ENCODE results near the gene PKP1.

- no peak for TF ChIP-seq CTCF (optimal IDR thresholded peaks at IDR 0.05 in 1 of 3, IDR thresholded peaks at IDR 0.05 in 1 of 3, conservative IDR thresholded peaks at IDR 0.05 in 1 of 3; ENCODE audit: extremely low read depth in 1 of 3, insufficient read depth in 2 of 3, low read length in 3 of 3)
- no peak for TF ChIP-seq EZH2 (IDR thresholded peaks at IDR 0.05; ENCODE audit: low read length)
Measured at GRCh38 chr1:201280884-201281283, 2.4 kb upstream of the PKP1 start.
